Panc1 (cell line): ENCODE measurements around the gene MAST4.

ENCODE experiments used
- CTCF ChIP-seq: fragments of 450-650 bp; IDR thresholded peaks from 2 replicates; pipeline ENCODE4 v1.5.1; 2017; ENCODE audit warnings: mild to moderate bottlenecking
- POLR2AphosphoS5 ChIP-seq: IDR thresholded peaks from 2 replicates; pipeline ENCODE4 v1.6.1; 2012; ENCODE audit warnings: mild to moderate bottlenecking, low read depth, low read length, moderate library complexity

GRCh38 chr5:66551338-66551737 lies 44.9 kb upstream of the MAST4 start:
- TF ChIP-seq POLR2AphosphoS5 (no peak), CTCF (no peak)
